NCI-H1105 treated with DMSO at 0.1 percent for 48 hours (cell line): ENCODE measurements around the gene MYBPHL.
"Not testable (repeated sequence)": the region's sequence is repeated elsewhere in the genome, so short reads cannot be mapped to it uniquely, and the experiment has no call there.

Experiments
- DNase-seq: peaks from one replicate; lab custom pipeline; 2025; lab: John Stamatoyannopoulos, UW

MYBPHL gene

GRCh38 chr1:109305991-109306390 is 820 bp downstream of the MYBPHL start:
- not testable (repeated sequence) for DNase-seq

GRCh38 chr1:109304226-109304920 is 2.4 kb downstream of the MYBPHL start:
- no peak for DNase-seq

- DNase-seq: no peak
These were observed 4.9 kb downstream of the MYBPHL start for GRCh38 chr1:109301874-109302273.

DNA sequence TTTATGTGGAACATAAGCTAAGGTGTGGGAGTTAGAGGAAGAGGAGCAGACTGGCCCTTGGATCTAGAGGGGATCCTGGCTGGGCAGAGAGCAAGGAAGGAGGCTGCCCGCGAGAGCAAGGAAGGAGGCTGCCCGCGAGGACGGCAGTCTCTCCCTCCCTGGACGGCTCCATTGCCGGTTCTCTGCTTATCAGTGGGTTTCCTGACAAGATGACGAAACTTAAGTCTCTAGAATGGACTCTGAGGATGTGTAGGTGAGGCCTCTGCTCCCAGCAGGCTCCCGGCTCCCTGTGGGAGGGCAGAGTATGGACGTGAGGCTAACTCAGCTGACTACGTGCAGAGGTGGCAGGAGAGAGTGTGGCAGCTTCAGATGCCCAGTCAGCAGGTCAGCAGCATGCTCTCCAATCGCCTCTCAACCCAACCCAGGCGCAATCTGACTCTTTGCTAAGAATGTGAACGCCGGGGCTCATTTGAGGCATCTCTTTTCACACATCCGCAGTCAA is 6.1 kb downstream of the MYBPHL start:
- DNase-seq: no peak

GRCh38 chr1:109299558-109300343 is 7.1 kb downstream of the MYBPHL start:
- no peak for DNase-seq

DNA sequence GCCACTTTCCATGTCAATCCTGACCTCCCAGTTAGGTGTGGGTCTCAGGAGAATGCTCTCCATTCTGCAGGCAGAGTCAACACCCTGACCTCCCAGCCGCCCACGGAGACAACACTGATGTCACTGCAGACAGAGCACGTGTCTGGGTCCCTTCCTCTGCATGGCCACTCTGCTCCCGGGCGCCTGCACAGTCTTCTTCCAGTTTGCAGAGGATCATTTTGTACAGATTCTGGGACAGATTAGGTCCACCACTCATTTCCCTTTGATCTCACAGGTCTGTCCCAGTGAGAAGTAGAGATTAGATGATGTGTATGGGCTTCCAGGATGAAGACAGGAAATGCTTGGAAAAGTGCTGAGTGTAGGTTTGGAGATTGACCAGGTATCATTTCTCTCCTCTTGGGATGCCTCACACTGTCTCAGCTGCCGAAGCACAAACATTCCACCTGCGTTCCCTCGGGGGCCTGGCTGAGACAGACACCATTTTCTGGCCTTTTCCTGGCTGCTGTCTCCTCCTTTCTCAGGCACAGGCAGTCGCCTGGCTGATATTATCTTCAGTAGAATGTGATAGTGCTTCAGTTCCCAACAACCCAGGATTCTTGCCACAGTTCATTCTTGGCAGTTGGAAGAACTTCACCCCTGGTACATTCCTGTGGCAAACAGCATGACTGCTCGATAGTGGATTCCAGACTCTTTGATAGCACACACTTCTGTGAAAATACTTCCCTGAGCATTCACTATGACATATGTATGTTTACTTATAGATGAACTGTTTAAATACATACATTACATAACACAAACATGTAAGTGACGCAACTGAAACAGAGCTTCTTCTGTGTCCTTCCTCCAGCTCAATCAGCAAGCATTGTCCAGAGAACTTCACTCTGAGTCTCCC is 7.9 kb downstream of the MYBPHL start:
- no peak for DNase-seq

DNA sequence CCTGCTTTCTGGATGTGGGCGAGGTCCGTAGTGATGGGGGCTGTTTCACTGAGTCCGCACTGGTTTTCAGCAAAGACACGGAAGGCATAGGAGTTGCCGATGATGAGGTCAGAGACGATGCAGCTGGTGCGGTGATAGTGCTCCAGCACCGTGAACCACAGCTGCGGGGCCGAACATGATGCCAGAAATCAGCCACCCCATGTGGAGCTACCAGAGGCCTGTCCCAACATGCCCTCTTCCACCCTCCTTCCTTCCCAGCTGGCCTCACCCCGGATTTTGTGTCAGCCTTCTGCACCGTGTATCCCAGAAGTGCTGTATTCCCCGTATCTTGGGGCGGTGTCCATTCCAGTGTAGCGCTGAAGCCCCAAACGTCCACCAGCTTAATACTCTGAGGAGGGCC is 10.0 kb downstream of the MYBPHL start:
- no peak for DNase-seq

GRCh38 chr1:109295712-109296415 is 10.9 kb downstream of the MYBPHL start:
- no peak for DNase-seq

DNA sequence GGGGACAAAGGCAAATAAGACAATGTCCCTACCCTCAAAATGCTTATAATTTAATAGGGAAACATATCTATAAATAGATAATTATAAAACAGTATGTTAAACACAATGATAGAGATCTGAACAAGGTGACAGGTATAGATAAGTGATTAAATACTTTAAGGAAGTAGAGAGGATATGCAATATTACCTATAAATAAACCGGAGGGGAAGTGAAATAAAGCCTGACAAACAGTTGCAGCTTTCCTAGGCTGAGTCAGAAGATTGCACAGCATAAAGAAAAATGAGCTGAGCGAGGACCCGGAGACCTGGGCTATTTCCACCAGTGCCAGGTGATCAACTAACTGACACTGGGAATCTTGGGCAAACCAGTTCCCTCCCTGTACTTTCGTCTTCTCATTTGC is 12.3 kb downstream of the MYBPHL start:
- no peak for DNase-seq

DNA sequence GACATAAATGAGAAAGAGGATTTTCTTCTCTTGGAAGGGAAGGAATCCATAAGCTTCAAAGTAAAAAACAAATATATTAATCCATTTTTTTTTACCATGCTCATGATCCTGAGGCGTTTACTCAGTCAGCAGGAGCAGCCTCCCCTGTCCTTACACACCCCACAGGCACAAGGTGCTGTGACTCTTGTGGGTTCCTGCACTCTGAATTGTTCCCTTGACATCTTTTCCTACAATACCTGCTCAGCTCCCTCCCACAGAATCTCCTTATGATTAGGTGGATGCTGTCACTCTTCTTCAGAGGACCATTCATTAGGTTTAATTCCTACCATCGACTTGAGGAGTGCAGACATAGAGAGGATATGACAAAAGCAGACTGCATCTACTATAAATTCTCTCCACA is 13.8 kb downstream of the MYBPHL start:
- no peak for DNase-seq

DNA sequence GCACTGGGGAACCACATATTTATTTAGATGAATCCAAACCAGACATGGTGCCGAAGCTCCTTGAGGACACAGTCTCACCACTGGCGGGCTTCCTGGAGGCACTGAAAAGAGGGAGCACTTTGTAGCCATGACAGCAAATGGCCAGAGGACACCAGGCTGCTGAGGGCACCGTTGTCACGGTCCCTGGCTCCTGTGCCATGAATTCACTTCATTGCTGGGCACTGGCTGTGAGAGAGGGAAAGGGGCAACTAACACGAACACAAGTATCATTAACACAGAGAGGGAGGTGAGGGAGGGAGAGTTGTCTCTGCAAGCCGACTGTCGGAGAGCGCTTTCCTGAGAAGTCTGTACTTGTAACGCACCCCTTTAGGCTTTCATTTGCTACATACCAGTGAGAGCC is 14.4 kb downstream of the MYBPHL start:
- DNase-seq: no peak

GRCh38 chr1:109290998-109291397 is 15.8 kb downstream of the MYBPHL start:
- DNase-seq: no peak

DNA sequence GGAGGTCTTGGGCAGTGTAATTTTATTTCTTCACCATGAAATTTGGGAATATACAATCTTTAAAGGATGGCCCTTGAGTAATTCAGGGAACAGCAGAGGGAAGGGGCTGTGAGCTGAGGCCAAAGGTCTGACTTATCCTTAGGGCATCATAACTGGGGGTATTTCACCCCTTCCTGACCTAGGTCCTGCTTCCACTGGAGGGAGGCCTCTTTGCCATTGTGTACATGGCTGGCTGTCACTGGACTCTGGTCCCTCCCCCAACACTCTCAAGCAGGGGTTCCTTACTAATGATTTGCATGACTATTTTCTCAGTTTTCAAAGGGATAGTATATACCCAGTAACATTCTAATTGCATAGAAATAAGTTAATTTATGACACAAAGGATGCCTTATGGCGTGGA is 16.7 kb downstream of the MYBPHL start:
- DNase-seq: no peak

DNA sequence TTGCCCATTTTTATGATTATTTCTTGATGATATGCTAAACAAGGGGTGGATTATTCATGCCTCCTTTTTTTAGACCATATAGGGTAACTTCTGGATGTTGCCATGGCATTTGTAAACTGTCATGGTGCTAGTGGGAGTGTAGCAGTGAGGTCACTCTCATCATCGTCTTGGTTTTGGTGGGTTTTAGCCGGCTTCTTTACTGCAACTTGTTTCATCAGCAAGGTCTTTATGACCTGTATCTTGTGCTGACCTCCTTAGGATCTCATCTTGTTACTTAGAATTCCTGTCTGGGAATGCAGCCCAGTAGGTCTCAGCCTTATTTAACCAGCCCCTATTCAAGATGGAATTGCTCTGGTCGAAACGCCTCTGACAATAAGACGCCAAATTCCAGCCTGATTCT is 20.0 kb downstream of the MYBPHL start:
- DNase-seq: not testable (repeated sequence)

DNA sequence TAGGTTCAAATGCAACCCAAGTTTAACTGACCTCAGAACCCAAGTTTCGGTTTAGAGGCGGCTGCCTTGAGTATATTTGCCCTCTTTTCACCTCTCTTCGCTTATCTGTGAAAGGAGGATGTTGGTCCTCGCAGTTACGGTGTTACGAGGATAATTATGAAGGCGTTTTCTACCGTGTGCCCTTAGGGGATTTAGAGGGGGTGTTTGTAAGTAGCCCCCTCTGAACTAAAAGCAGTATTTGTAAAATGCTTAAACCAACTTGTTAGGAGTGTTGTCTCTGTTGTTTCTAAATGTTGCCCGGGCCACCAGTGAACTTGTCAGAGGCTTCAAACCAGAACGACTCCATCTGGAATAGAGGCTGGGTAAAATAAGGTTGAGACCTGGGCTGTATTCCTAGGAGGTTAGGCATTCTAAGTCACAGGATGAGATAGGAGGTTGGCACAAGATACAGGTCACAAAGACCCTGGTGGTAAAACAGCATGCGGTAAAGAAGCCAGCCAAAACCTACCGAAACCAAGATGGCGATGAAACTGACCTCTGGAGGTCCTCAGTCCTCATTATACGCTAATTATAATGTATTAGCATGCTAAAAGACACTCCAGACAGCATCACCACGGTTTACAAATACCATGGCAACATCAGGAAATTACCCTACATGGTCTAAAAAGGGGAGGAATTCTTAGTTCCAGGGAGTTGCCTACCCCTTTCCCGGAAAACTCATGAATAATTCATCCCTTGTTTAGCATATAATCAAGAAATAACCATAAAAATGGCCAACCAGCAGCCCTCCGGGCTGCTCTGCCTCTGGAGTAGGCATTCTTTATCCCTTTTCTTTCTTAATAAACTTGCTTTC is 22.8 kb downstream of the MYBPHL start:
- no peak for DNase-seq

- peak; percentile 96 for DNase-seq
These were observed 23.7 kb downstream of the MYBPHL start, which contains the start of gene PSRC1 for GRCh38 chr1:109282952-109283747. TSS of gene PSRC1 (minus strand) at chr1:109283145.

DNA sequence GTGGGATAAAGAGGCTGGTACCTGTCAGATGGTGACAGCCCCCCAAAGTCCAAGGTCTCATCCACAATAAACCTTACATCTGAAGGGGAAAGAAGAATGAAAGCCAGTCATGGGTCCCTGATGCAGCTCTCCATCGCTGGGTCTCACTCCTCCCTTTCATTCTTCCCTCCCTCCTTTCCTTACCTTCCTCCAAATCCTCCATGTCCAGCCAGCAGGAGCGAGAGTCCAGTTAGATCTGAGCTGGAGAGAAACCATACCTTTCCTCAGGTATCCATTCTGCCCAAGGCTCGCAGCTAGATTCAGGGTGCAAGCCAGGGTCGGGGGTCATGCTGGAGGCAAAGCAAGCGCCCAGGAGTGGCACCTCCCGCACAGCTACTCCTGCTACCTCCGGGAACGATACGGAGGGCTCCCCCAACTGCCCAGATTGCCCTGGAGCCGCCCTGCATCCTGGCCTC is 24.3 kb downstream of the MYBPHL start:
- DNase-seq: no peak

DNA sequence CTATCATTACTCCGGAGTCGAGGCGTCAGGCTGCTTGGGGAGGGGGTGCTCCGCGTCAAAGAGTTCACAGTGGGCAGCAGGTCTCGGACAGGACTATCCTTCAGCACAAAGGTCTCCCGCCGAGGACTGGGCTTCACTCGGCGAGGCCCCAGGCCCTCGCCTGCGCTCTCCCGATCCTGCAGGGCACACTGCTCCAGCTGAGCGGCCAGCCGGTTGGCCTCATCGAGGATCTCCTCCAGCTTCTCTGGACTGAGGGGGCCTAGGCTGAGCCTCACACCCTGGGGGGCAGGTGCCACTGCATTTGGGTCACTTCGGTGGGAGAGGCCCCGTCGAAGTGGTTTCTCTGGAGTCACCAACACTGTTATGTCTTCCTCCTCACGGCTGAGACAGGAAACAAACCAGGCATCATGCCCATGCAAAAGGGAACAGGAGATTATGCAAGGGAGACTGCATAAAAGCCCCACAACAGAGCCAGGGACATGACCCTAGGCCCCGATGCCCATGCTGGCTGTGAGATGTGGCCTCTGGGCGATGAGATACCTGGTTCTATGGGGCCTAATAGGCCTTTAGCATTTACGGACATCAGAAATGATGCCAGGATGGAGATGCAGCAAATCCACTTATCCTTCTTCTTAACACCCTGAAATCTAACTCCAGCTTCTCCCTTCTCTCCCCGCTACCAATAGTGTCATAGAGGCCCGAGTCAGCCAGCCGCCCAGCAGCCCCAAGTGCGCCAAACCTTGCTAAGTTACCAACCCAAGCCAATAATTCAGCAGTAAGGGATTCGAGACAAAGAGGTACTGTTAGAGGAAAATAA is 24.9 kb downstream of the MYBPHL start:
- DNase-seq: no peak

- no peak for DNase-seq
These were observed 25.9 kb downstream of the MYBPHL start for GRCh38 chr1:109280862-109281261.
